Activated CD4-positive, alpha-beta T cell treated with anti-CD3 and anti-CD28 coated beads for 1 hour (primary cell): ENCODE measurements around the gene OR10K2.
"Not testable (repeated sequence)": the region's sequence is repeated elsewhere in the genome, so short reads cannot be mapped to it uniquely, and the experiment has no call there.

Source experiments
- DNase-seq: peaks from one replicate; pipeline ENCODE4 v3.0.0-alpha.2; 2020

The OR10K2 gene

GRCh38 chr1:158426137-158426536, at the start of gene OR10K2:
Gene OR10K2, minus strand, starts transcription at chr1:158426237. Its CDS starts 5,371 bp downstream, at chr1:158420866.
- no peak for DNase-seq

- no peak for DNase-seq
These were observed 45.9 kb upstream of the OR10K2 start, which contains the start of gene OR10R2 for GRCh38 chr1:158471920-158472319. Gene OR10R2, plus strand, starts transcription at chr1:158472220. Its CDS starts 106 bp downstream, at chr1:158472326.

- no peak for DNase-seq
These were observed 35.5 kb upstream of the OR10K2 start, which contains the start of gene OR10K1 for GRCh38 chr1:158461534-158461933. Gene OR10K1, plus strand, starts transcription at chr1:158461834. Its CDS starts 3,728 bp downstream, at chr1:158465562.

- no peak for DNase-seq
These were observed 32.2 kb upstream of the OR10K2 start for GRCh38 chr1:158458263-158458662.

- no peak for DNase-seq
These were observed 31.2 kb upstream of the OR10K2 start for GRCh38 chr1:158457246-158457645.

- no peak for DNase-seq
These were observed 28.5 kb upstream of the OR10K2 start for GRCh38 chr1:158454537-158454936.

GRCh38 chr1:158445376-158445775, 19.3 kb upstream of the OR10K2 start:
- DNase-seq: no peak

- no peak for DNase-seq
These were observed 8.7 kb upstream of the OR10K2 start for GRCh38 chr1:158434741-158435140.

GRCh38 chr1:158430163-158430562, 4.1 kb upstream of the OR10K2 start:
- not testable (repeated sequence) for DNase-seq

- DNase-seq: no peak
These were observed 1.0 kb downstream of the OR10K2 start for GRCh38 chr1:158425027-158425426.

GRCh38 chr1:158422212-158422611, 3.8 kb downstream of the OR10K2 start:
- DNase-seq: no peak

GRCh38 chr1:158417586-158417985, 8.5 kb downstream of the OR10K2 start:
- no peak for DNase-seq

GRCh38 chr1:158414651-158415345, 11.2 kb downstream of the OR10K2 start:
- no peak for DNase-seq

- DNase-seq: no peak
These were observed 18.9 kb downstream of the OR10K2 start for GRCh38 chr1:158407092-158407491.

GRCh38 chr1:158400871-158401270, 25.2 kb downstream of the OR10K2 start:
- DNase-seq: no peak

- no peak for DNase-seq
These were observed 27.1 kb downstream of the OR10K2 start, which contains the start of gene OR10T2 for GRCh38 chr1:158398818-158399514. Gene OR10T2, minus strand, starts transcription at chr1:158399466. Its CDS starts 0 bp downstream, at chr1:158399466.

GRCh38 chr1:158396646-158397045, 29.4 kb downstream of the OR10K2 start:
- no peak for DNase-seq

GRCh38 chr1:158393476-158393875, 32.6 kb downstream of the OR10K2 start:
- DNase-seq: no peak

- no peak for DNase-seq
These were observed 34.9 kb downstream of the OR10K2 start for GRCh38 chr1:158391099-158391498.

- DNase-seq: no peak
These were observed 35.7 kb downstream of the OR10K2 start for GRCh38 chr1:158390331-158390730.

- DNase-seq: no peak
These were observed 51.2 kb downstream of the OR10K2 start for GRCh38 chr1:158374860-158375259.

- not testable (repeated sequence) for DNase-seq
These were observed 51.9 kb downstream of the OR10K2 start for GRCh38 chr1:158374101-158374500.

- DNase-seq: no peak
These were observed 54.7 kb downstream of the OR10K2 start for GRCh38 chr1:158371188-158371953.
